Skeletal muscle satellite cell (primary cell): Measurements from ENCODE around the gene GJC3.
A peak's percentile ranks its signal among the peaks of the same experiment; 100 is the strongest.
"Not testable (repeated sequence)": the region's sequence is repeated elsewhere in the genome, so short reads cannot be mapped to it uniquely, and the experiment has no call there.

Source experiments
- H3K27me3 ChIP-seq: 2 replicates; pipeline ENCODE4 v1.7.0; 2013; ENCODE audit warnings: low read length; ENCODE audit not compliant: control insufficient read depth, insufficient read depth
- H3K36me3 ChIP-seq: 2 replicates; pipeline ENCODE4 v1.7.0; 2013; ENCODE audit warnings: mild to moderate bottlenecking, control low read depth, low read length; ENCODE audit not compliant: insufficient read depth
- H3K4me1 ChIP-seq: 2 replicates; pipeline ENCODE4 v1.7.0; 2013; ENCODE audit warnings: low read length; ENCODE audit not compliant: control insufficient read depth, insufficient read depth
- H3K4me2 ChIP-seq: 2 replicates; pipeline ENCODE4 v1.7.0; 2013; ENCODE audit warnings: mild to moderate bottlenecking, low read length
- H3K4me3 ChIP-seq: 2 replicates; pipeline ENCODE4 v1.7.0; 2013; ENCODE audit warnings: low read length
- H3K9ac ChIP-seq: 2 replicates; pipeline ENCODE4 v1.7.0; 2013; ENCODE audit warnings: mild to moderate bottlenecking, low read depth, low read length, moderate library complexity
- H3K9me3 ChIP-seq: replicated peaks from 2 replicates; pipeline ENCODE4 v1.7.0; 2013; ENCODE audit warnings: mild to moderate bottlenecking, control low read depth, low read length

Gene GJC3

GRCh38 chr7:99953649-99954048 is 24.2 kb upstream of the GJC3 start:
- H3K27me3 ChIP-seq: peaks cover 16% of the 10 kb centered on the region
- no peaks in the 10 kb centered on the region for H3K36me3 ChIP-seq
- no peak overlapping the region for H3K4me3 ChIP-seq
- no peaks in the 10 kb centered on the region for H3K4me1 ChIP-seq
- no peaks in the 10 kb centered on the region for H3K9me3 ChIP-seq
- H3K4me2 ChIP-seq: no peak overlapping the region
- no peak overlapping the region for H3K9ac ChIP-seq

- not testable (repeated sequence) for H3K4me2 ChIP-seq, H3K4me1 ChIP-seq, H3K9me3 ChIP-seq, H3K36me3 ChIP-seq, H3K4me3 ChIP-seq, H3K9ac ChIP-seq
- peaks cover 15% of the 10 kb centered on the region for H3K27me3 ChIP-seq
These were observed 23.2 kb upstream of the GJC3 start for GRCh38 chr7:99952649-99953048.

GRCh38 chr7:99950819-99951218 is 21.4 kb upstream of the GJC3 start:
- H3K4me2 ChIP-seq, H3K4me3 ChIP-seq, H3K9ac ChIP-seq, H3K4me1 ChIP-seq, H3K36me3 ChIP-seq, H3K9me3 ChIP-seq: not testable (repeated sequence)
- peaks cover 15% of the 10 kb centered on the region for H3K27me3 ChIP-seq

GRCh38 chr7:99949645-99950228 is 20.3 kb upstream of the GJC3 start:
- no peak overlapping the region for H3K4me2 ChIP-seq
- H3K9ac ChIP-seq: no peak overlapping the region
- no peaks in the 10 kb centered on the region for H3K9me3 ChIP-seq

GRCh38 chr7:99947608-99948007 is 18.2 kb upstream of the GJC3 start:
- Histone ChIP-seq H3K36me3 (no peaks in the 10 kb centered on the region), H3K4me1 (no peaks in the 10 kb centered on the region), H3K4me2 (no peak overlapping the region)

More at GRCh38 chr7:99949645-99950228, 20.3 kb upstream of the GJC3 start:
- H3K4me1 ChIP-seq: no peaks in the 10 kb centered on the region
- peaks cover 11% of the 10 kb centered on the region for H3K27me3 ChIP-seq
- H3K4me3 ChIP-seq: no peak overlapping the region
- no peaks in the 10 kb centered on the region for H3K36me3 ChIP-seq

GRCh38 chr7:99944497-99945070 is 15.2 kb upstream of the GJC3 start:
- Histone ChIP-seq H3K27me3 (peaks cover 32% of the 10 kb centered on the region), H3K36me3 (no peaks in the 10 kb centered on the region), H3K4me3 (no peak overlapping the region), H3K9ac (no peak overlapping the region), H3K4me2 (no peak overlapping the region), H3K9me3 (no peaks in the 10 kb centered on the region), H3K4me1 (no peaks in the 10 kb centered on the region)

More at GRCh38 chr7:99947608-99948007, 18.2 kb upstream of the GJC3 start:
- Histone ChIP-seq H3K9me3 (no peaks in the 10 kb centered on the region), H3K9ac (no peak overlapping the region), H3K27me3 (peaks cover 26% of the 10 kb centered on the region), H3K4me3 (no peak overlapping the region)

- H3K27me3 ChIP-seq: peaks cover 36% of the 10 kb centered on the region
- no peaks in the 10 kb centered on the region for H3K9me3 ChIP-seq
- no peak overlapping the region for H3K4me2 ChIP-seq
- H3K4me3 ChIP-seq: no peak overlapping the region
- no peaks in the 10 kb centered on the region for H3K4me1 ChIP-seq
- H3K36me3 ChIP-seq: no peaks in the 10 kb centered on the region
- no peak overlapping the region for H3K9ac ChIP-seq
These were observed 14.4 kb upstream of the GJC3 start for GRCh38 chr7:99943641-99944496.

GRCh38 chr7:99938296-99938695 is 8.9 kb upstream of the GJC3 start:
- Histone ChIP-seq H3K4me1 (no peaks in the 10 kb centered on the region), H3K36me3 (no peaks in the 10 kb centered on the region), H3K27me3 (peaks cover 36% of the 10 kb centered on the region), H3K9ac (no peak overlapping the region), H3K4me3 (no peak overlapping the region), H3K9me3 (peaks cover 3% of the 10 kb centered on the region), H3K4me2 (no peak overlapping the region)

GRCh38 chr7:99935009-99935408 is 5.6 kb upstream of the GJC3 start:
- not testable (repeated sequence) for H3K4me3 ChIP-seq, H3K36me3 ChIP-seq, H3K9ac ChIP-seq, H3K4me1 ChIP-seq, H3K4me2 ChIP-seq, H3K9me3 ChIP-seq
- peaks cover 38% of the 10 kb centered on the region for H3K27me3 ChIP-seq

- Histone ChIP-seq H3K27me3 (peaks cover 55% of the 10 kb centered on the region), H3K9ac (no peak overlapping the region), H3K9me3 (no peaks in the 10 kb centered on the region), H3K4me3 (no peak overlapping the region), H3K4me2 (no peak overlapping the region), H3K36me3 (no peaks in the 10 kb centered on the region), H3K4me1 (peaks cover 4% of the 10 kb centered on the region)
These were observed 956 bp upstream of the GJC3 start for GRCh38 chr7:99930376-99930775.

- peak overlapping the region; percentile 82 for H3K4me2 ChIP-seq
- peaks cover 4% of the 10 kb centered on the region for H3K4me1 ChIP-seq
- no peak overlapping the region for H3K9ac ChIP-seq
- H3K9me3 ChIP-seq: no peaks in the 10 kb centered on the region
- no peaks in the 10 kb centered on the region for H3K36me3 ChIP-seq
- peaks cover 50% of the 10 kb centered on the region for H3K27me3 ChIP-seq
- peak overlapping the region; percentile 61 for H3K4me3 ChIP-seq
These were observed 272 bp upstream of the GJC3 start for GRCh38 chr7:99929730-99930053.
